IPS-20b (cell line): Measurements from ENCODE around the gene MAP4K2.

Source experiments
- H3K27ac ChIP-seq: one replicate; pipeline ENCODE4 v1.5.1; 2013; ENCODE audit warnings: low read length
- H3K27me3 ChIP-seq: 2 replicates; pipeline ENCODE4 v1.6.1; 2013; ENCODE audit warnings: mild to moderate bottlenecking, low read length, inconsistent platforms; ENCODE audit not compliant: insufficient read depth
- H3K36me3 ChIP-seq: 2 replicates; pipeline ENCODE4 v1.6.1; 2013; ENCODE audit warnings: low read depth, mild to moderate bottlenecking, inconsistent platforms, low read length, moderate library complexity; ENCODE audit not compliant: insufficient read depth
- H3K4me1 ChIP-seq: 2 replicates; pipeline ENCODE4 v1.6.1; 2013; ENCODE audit warnings: mild to moderate bottlenecking, control low read depth, inconsistent platforms, low read length, moderate library complexity; ENCODE audit not compliant: insufficient read depth
- H3K4me3 ChIP-seq: 2 replicates; pipeline ENCODE4 v1.5.1; 2013; ENCODE audit warnings: mild to moderate bottlenecking, low read length, inconsistent platforms
- H3K9ac ChIP-seq: 2 replicates; pipeline ENCODE4 v1.6.1; 2013; ENCODE audit warnings: low read depth, mild to moderate bottlenecking, inconsistent platforms, low read length, moderate library complexity
- H3K9me3 ChIP-seq: 2 replicates; pipeline ENCODE4 v1.6.1; 2013; ENCODE audit warnings: mild to moderate bottlenecking, low read depth, low read length, inconsistent platforms; ENCODE audit not compliant: insufficient read depth

Gene MAP4K2

DNA sequence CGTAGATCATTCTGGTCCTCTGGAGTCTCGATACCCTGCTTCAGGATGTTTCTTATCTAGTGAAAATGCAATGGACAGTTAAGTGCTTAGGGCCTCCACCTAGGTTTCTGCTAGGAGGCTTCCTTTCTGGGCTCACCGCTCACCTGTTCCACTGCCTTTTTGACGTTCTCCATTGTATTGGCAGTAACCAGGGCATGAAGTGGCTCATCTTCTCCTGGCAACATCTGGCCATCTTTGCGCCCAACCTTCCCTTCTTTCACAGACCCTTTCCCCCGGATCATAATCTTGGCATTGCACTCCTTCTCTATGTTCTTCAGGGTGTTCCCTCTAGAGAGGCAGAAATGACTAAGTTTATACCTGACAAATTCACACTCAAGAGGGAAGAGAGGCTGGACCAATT lies 33.7 kb downstream of the MAP4K2 start:
- Histone ChIP-seq H3K27me3 (no peaks in the 10 kb centered on the region), H3K4me1 (peaks cover 11% of the 10 kb centered on the region; the same call in 1 of the 2 replicates), H3K27ac (no peak overlapping the region), H3K4me3 (no peak overlapping the region), H3K9me3 (no peaks in the 10 kb centered on the region), H3K9ac (no peak overlapping the region), H3K36me3 (peaks cover 96% of the 10 kb centered on the region)

DNA sequence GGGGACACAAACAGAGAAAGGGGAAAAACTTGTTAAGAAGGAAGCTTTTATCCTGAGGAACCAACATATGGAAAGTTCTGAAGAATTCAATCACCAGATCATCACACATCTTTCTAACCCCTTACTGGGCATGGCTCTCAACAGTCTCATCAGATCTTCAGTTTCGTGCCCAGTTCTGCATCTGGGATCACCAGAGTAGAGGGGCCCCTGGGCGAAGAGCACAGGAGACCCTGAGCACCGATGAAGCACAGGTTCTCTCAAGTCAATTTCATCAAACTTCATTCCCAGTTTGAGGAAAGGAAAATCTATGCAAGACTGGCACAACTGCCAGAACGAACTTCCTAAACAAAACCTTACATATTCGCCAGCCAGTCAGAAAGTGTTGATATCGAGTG lies 34.7 kb downstream of the MAP4K2 start:
- Histone ChIP-seq H3K4me1 (peaks cover 21% of the 10 kb centered on the region; the same call in 1 of the 2 replicates), H3K27me3 (no peaks in the 10 kb centered on the region), H3K36me3 (peaks cover 95% of the 10 kb centered on the region), H3K9me3 (no peaks in the 10 kb centered on the region), H3K9ac (no peak overlapping the region), H3K4me3 (no peak overlapping the region), H3K27ac (no peak overlapping the region)

DNA sequence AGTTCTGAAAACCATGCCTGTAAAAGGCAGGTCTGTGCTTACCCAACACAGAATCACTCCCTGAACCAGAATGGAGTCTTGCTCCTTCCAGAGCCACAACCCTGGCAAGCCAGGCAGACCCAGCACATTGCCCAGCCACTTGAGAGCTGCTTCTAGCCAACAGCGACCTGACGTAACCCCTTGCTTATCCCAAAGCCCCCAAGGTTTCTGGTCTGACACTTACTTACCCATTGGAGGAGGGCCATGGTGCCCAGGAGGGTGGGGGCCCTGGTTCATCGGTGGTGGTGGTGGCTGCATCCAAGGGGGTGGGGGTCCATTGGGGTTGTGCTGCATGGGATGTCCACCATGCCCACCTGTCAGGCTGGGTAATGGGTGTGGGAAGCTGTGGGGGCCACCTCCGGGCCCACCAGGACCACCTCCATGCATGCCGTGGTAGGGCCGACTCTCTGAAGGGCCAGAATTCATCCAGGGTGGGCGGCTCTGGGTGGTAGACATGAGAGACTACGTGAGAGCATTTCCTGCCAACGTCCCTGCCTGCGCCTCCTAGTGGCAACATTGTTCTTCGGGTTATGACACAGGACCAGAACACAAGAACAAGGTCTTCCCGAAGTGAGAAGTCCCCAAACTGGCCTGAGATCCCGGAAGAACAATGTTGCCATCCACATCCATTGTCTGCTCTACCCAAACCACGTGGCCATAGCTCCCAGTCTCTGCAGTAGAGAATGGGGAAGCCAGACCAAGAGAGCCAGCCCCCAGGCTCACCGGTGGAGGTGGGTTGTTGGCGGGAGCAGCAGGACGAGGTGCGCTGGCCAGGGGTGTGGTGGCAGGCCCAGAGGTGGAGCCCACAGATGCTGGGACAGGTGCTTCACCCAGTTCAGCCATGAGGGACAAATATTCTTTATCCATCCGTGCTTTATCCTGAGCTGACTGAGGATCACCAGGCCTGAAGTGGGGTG lies 35.4 kb downstream of the MAP4K2 start:
- Histone ChIP-seq H3K27ac (peak overlapping the region; percentile 13), H3K4me3 (no peak overlapping the region), H3K4me1 (peaks cover 21% of the 10 kb centered on the region; the same call in 1 of the 2 replicates), H3K9ac (no peak overlapping the region), H3K27me3 (no peaks in the 10 kb centered on the region), H3K9me3 (no peaks in the 10 kb centered on the region), H3K36me3 (peaks cover 88% of the 10 kb centered on the region)

DNA sequence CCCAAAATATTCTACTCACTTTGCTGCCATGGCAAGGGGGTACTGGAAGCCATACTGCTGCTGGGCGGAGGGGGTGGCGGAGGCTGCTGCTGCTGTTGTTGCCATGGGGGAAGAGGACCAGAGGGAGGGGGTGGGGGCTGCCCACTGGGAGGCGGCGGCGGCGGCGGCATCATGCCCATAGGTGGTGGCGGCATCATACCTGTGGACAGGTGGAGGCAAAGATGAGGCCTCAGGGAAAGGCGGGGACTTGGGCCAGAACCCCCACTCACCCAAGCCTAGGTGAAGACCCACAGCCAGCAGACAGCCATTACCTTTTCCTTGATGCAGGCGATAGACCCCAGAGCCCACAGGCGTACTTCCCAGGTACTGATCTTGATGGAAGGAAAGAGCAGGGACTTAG lies 36.1 kb downstream of the MAP4K2 start:
- H3K27me3 ChIP-seq: no peaks in the 10 kb centered on the region
- H3K36me3 ChIP-seq: peaks cover 85% of the 10 kb centered on the region
- H3K4me1 ChIP-seq: peaks cover 28% of the 10 kb centered on the region; the same call in 1 of the 2 replicates
- no peak overlapping the region for H3K4me3 ChIP-seq
- H3K9ac ChIP-seq: no peak overlapping the region
- H3K27ac ChIP-seq: peak overlapping the region; percentile 13
- H3K9me3 ChIP-seq: no peaks in the 10 kb centered on the region

DNA sequence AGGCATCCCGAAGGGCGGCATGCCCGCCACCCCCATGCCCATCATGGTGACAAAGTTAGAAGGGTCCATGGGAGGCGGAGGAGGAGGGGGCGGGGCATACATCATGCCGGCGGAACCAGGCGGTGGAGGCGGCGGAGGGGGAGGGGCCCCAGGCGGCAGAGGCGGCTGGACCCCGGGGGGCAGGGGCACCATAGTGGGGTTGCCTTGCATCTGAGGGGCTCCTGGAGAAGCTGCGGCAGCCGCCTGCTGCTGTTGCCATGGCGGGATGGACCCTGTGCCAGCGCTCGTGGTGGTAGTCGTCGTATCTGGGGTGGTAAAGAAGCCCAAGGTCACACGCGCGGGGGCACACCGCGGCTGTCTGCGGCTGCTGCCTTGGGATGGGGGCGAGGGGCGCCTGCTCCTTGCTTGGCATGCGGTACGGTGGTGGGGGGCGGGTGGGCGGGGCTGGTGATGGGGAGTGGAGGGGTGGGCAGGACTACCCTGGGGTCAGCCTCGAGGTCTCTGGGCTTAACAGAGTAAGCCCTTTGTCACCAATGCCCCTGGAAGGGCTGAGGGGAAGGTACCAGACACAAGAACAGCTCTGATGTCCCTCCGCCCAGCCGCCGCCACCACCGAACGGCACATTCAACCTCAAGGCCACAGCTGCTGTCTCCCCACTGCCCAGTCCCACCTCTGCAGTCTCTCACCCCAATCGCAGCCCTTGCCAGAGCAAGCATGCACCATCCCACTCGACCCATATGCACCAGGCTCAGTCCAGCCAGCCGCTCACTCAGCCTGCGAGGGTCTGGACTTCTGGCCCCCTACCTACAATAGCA lies 37.0 kb downstream of the MAP4K2 start:
- peaks cover 77% of the 10 kb centered on the region for H3K36me3 ChIP-seq

DNA sequence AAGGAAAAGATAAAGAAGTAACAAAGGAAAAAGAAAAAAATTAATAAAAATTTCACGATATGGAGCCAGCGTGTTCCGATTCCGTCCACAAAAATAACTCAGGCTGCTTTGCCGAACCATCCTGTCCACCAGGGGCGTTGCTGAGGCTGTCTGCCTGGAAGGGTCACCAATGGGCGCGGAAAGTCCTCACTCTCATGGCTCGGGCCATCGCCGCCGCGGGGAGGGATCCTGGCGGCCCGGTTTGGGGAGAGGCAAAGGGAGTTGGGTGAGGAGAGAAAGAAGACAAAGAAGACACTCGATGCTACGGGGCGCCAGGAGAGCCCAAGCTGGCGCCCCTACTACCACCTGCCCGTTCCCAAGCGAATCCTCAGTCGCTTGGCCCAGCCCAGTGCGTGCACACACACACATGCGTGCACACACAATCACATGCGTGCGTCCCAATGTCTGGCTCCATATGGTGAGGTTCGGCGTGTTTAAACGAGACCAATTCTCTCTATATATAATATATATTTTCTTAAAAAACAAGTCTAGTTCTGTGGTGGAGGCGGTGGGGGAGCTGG lies 37.6 kb downstream of the MAP4K2 start:
- no peak overlapping the region for H3K9ac ChIP-seq
- peaks cover 39% of the 10 kb centered on the region; the same call in 1 of the 2 replicates for H3K4me1 ChIP-seq
- H3K4me3 ChIP-seq: no peak overlapping the region
- H3K27ac ChIP-seq: peak overlapping the region; percentile 23
- peaks cover 75% of the 10 kb centered on the region for H3K36me3 ChIP-seq
- H3K9me3 ChIP-seq: no peaks in the 10 kb centered on the region
- H3K27me3 ChIP-seq: no peaks in the 10 kb centered on the region

More for the DNA sequence above, 37.0 kb downstream of the MAP4K2 start:
- peaks cover 32% of the 10 kb centered on the region; the same call in 1 of the 2 replicates for H3K4me1 ChIP-seq
- H3K27me3 ChIP-seq: no peaks in the 10 kb centered on the region
- no peaks in the 10 kb centered on the region for H3K9me3 ChIP-seq
- no peak overlapping the region for H3K9ac ChIP-seq
- H3K4me3 ChIP-seq: no peak overlapping the region
- no peak overlapping the region for H3K27ac ChIP-seq

DNA sequence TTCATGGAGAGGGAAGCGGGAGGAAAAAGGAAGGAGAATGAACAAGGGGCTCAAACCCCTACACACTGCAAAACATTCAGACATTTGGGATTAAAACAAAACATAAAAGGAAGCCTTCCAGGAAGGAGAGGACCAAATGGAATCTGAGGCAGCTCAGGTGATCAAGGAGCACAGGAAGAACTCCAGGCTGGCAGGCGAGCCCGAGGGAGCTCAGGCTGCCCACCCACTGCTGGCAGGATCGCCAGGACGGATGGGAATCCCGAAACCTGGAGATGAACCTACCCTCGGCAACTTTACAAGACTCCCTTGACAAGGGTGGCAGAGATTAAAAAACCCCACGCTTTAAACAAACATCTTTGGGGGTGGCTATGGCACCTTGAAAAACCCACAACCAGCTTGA lies 38.3 kb downstream of the MAP4K2 start:
- Histone ChIP-seq H3K9me3 (no peaks in the 10 kb centered on the region), H3K27ac (peak overlapping the region; percentile 23), H3K9ac (no peak overlapping the region; the same call in 1 of the 2 replicates), H3K4me1 (peaks cover 42% of the 10 kb centered on the region; the same call in 1 of the 2 replicates), H3K4me3 (no peak overlapping the region), H3K36me3 (peaks cover 68% of the 10 kb centered on the region), H3K27me3 (no peaks in the 10 kb centered on the region)

DNA sequence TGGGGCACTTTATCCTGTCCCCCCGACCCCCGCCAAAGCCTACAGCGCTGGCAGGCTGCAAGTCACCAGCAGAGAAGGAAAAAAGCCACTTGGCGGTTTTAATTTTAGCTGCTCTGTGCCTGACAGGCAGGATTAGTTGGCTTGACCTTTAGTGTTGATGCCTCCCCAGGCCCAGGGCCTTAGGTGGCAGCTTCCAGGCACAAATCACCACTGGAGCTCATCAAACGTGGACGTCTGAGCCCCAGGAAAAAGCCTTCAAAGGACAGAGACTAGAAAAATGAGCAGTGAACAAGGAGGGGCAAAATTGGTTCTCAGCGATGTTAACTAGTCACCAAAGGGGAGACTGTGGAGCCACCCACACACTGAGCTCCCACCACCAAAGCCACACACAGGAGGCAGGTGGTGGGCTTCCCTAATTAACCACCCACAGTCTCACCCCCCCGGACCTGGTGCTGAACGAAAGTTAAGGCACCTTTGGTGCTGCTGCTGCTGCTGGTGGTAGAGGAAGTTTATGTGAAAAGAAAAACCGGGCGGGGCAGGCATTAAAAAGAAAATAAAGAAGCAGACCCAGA lies 38.9 kb downstream of the MAP4K2 start:
- H3K9me3 ChIP-seq: no peaks in the 10 kb centered on the region
- H3K4me1 ChIP-seq: peaks cover 48% of the 10 kb centered on the region; the same call in 1 of the 2 replicates
- H3K9ac ChIP-seq: peak overlapping the region; percentile 60; the same call in 1 of the 2 replicates
- H3K36me3 ChIP-seq: peaks cover 62% of the 10 kb centered on the region
- no peaks in the 10 kb centered on the region for H3K27me3 ChIP-seq
- peak overlapping the region; percentile 62 for H3K27ac ChIP-seq
- H3K4me3 ChIP-seq: peak overlapping the region; percentile 35; the same call in 1 of the 2 replicates

DNA sequence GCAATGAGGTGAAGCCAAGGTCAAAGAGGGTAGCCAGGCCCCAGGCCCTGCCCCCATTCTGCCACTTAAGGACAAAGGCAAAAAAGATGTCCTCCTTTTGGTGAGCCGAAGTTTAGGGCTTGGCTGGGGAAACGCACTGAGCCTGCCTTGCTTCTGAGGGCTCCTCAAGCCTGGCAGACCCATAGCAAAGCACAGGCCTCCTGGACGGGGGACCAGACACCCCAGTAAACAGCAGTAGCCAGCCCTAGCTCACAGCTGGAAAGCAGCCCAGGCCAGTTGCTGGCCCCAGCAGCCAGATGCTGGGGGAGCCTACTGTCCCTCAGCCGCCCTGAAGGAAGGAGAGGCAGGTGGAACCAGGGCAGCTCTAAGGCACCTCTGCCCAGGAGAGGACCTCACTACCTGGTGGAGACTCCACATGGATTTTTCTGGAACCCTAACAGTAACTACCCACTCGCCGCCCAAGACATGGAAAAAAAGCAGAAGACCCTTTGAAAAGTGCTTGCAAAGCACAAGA lies 39.4 kb downstream of the MAP4K2 start:
- H3K27ac ChIP-seq: peak overlapping the region; percentile 62
- H3K27me3 ChIP-seq: no peaks in the 10 kb centered on the region
- peaks cover 49% of the 10 kb centered on the region; the same call in 1 of the 2 replicates for H3K4me1 ChIP-seq
- peaks cover 57% of the 10 kb centered on the region for H3K36me3 ChIP-seq
- H3K9ac ChIP-seq: peak overlapping the region; percentile 60
- H3K4me3 ChIP-seq: peak overlapping the region; percentile 35; the same call in 1 of the 2 replicates
- no peaks in the 10 kb centered on the region for H3K9me3 ChIP-seq

DNA sequence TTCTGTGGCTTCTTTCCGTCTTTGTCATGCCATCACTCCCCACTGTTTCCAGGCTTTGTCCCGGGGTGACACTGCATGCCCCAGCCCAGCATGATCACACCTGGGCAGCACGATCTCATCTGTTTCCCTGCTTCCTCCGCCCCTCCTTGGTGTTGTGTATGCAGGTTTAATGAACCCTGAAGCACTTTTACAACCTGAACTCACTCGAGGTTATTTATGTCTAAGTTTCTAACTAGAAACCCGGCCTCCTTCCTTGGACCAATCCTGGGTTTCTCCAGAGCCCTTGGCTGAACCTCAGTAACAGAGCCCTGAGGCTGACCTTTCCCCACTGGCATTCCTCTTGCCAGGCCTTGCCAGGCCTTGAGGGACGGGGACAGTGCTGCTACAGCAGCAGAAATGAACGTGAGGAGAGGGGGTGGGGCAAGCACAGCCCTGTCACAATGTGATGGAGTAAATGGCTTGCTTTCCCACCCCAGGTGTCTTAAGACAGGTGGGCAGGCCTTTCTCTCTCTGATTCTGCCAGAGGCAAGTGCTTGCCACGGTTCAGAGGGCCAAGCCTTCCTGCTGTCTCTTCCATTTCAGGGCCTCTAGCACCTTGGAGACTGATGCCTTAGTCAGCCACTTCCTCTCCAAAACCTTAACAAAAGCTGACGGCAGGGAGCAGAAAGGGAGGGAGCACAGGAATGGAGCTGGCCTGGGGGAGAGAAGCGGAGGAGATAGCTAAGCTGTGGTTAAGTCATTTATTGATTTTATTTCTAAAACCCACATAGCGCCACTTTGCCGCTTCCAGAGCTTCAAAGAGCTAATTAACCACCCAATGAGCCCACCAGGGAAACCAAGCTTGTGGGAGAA lies 40.1 kb downstream of the MAP4K2 start:
- peak overlapping the region; percentile 60 for H3K9ac ChIP-seq
- no peaks in the 10 kb centered on the region for H3K9me3 ChIP-seq
- H3K4me3 ChIP-seq: peak overlapping the region; percentile 35; the same call in 1 of the 2 replicates

More for the DNA sequence above, 40.1 kb downstream of the MAP4K2 start:
- no peaks in the 10 kb centered on the region for H3K27me3 ChIP-seq
- H3K27ac ChIP-seq: peak overlapping the region; percentile 62
- peaks cover 50% of the 10 kb centered on the region for H3K36me3 ChIP-seq
- H3K4me1 ChIP-seq: peaks cover 49% of the 10 kb centered on the region; the same call in 1 of the 2 replicates
